Measurements from ENCODE around the gene HIGD1A. TPM values are rescaled to one million over a fixed set of nuclear protein-coding genes. Genes with fewer than 3 reads are reported as not detected.

Gene HIGD1A
- polyA plus RNA-seq, 1 of the 3 experiments (the other 2 are of a cell fraction), result 72.1 TPM

GRCh38 chr3:42801048-42801620 is 3.2 kb downstream of the HIGD1A start:
- ChIA-PET POLR2A (no interaction called here), CTCF (interaction anchor here (0.6 to 2.0 kb wide), 4 partner anchors 13 to 53 kb away, joined by 3 to 5 read pairs (median 3); no protein-coding TSS in a partner anchor)
- Histone ChIP-seq H3K36me3 (replicated peaks in 1 of 2; ENCODE audit: control insufficient read depth in 1 of 2, insufficient read depth in 2 of 2, low read length in 1 of 2) (peaks cover 3 to 19% of the 10 kb centered on the region in 2 experiments), H3K4me3 (ENCODE audit: low read depth in 2 of 2, low read length in 1 of 2) (no peak overlapping the region), H4K20me1 (ENCODE audit: insufficient read depth) (peaks cover 5% of the 10 kb centered on the region; the same call in 1 of the 2 replicates), H3K27ac (ENCODE audit: low read depth in 2 of 2, low read length in 1 of 2) (no peak overlapping the region), H3K9me2 (no peaks in the 10 kb centered on the region), H3K9me3 (no peaks in the 10 kb centered on the region), H3F3A (replicated peaks; ENCODE audit: insufficient read depth) (peaks cover 9% of the 10 kb centered on the region), H3K9ac (no peak overlapping the region), H2AFZ (ENCODE audit: low read depth) (no peak overlapping the region), H3K4me1 (ENCODE audit: control insufficient read depth in 1 of 2, insufficient read depth in 2 of 2, low read depth in 1 of 2, low read length in 1 of 2) (peaks cover 0 to 13% of the 10 kb centered on the region in 2 experiments; a peak in 3 of 4 replicates), H3K79me2 (ENCODE audit: insufficient read depth) (peaks cover 52% of the 10 kb centered on the region), H3K4me2 (no peak overlapping the region), H3K27me3 (ENCODE audit: insufficient read depth) (no peaks in the 10 kb centered on the region)
- TF ChIP-seq REST (IDR thresholded peaks at IDR 0.05; ENCODE audit: low read depth, low read length) (no peak), YY1 (IDR thresholded peaks at IDR 0.05; ENCODE audit: low read depth) (no peak), GABPA (IDR thresholded peaks at IDR 0.05; ENCODE audit: low read depth) (no peak), RFX5 (IDR thresholded peaks at IDR 0.05; ENCODE audit: low read length) (no peak), MXI1 (IDR thresholded peaks at IDR 0.05; ENCODE audit: low read depth, low read length) (no peak), POLR2AphosphoS5 (IDR thresholded peaks at IDR 0.05; ENCODE audit: low read depth, low read length) (no peak), IRF3 (IDR thresholded peaks at IDR 0.05; ENCODE audit: low read depth, low read length) (no peak), ZBTB33 (IDR thresholded peaks at IDR 0.05; ENCODE audit: borderline replicate concordance, low read depth) (no peak), CTCF (IDR thresholded peaks at IDR 0.05) (no peak), TCF12 (IDR thresholded peaks at IDR 0.05) (no peak), TAF1 (IDR thresholded peaks at IDR 0.05; ENCODE audit: borderline replicate concordance, low read depth, low read length) (no peak)
- no peak for DNase-seq
- 97% methylated on average over 3 of the region's 3 CpGs for WGBS (ENCODE audit: low lambda C conversion rate)

Data from SK-N-SH (cell line).